Endothelial cell of umbilical vein (primary cell): ENCODE results near the gene RYR2. TPM values are rescaled to one million over a fixed set of nuclear protein-coding genes. Genes with fewer than 3 reads are reported as not detected.

Source experiments
- BruUV-seq: library from RNA; stranded (reverse); fragments of 400-500 nt; replicated peaks from 2 replicates; lab custom pipeline; 2021; lab: Mats Ljungman, UMichigan
- CTCF ChIA-PET: fragments of 300-600, 350-600 bp; sonication (Branson Sonifier 250); formaldehyde crosslinking; loops from one replicate; lab custom pipeline; 2021; ENCODE audit warnings: antibody characterized with exemption, inconsistent platforms; lab: Charles Lee
- POLR2A ChIA-PET: fragments of 300-600, 350-600 bp; sonication (Branson Sonifier 250); formaldehyde crosslinking; loops from one replicate; lab custom pipeline; 2021; ENCODE audit warnings: antibody characterized with exemption, inconsistent platforms; lab: Charles Lee
- DNase-seq: peaks from one replicate; pipeline ENCODE4 v3.0.0-alpha.2; 2011; ENCODE audit warnings: low read depth, low spot score
- FAIRE-seq: peaks from 2 replicates; lab custom pipeline; 2011; peaks lifted over from hg19 to GRCh38; lab: Jason Lieb, UNC
- H2AFZ ChIP-seq: 2 replicates; pipeline ENCODE4 v1.6.0; 2012; ENCODE audit warnings: low read depth, low read length, control low read depth, inconsistent platforms
- H3K27ac ChIP-seq: 2 replicates; pipeline ENCODE4 v1.5.1; 2011; ENCODE audit warnings: low read depth, mild to moderate bottlenecking, control low read depth, low read length, moderate library complexity; ENCODE audit not compliant: insufficient read depth
- H3K27me3 ChIP-seq, 2 experiments: 2 replicates each; pipeline versions ENCODE4 v1.6.0 to v1.6.1; 2011; ENCODE audit warnings: low read length in 2 of 2, mixed read lengths in 1 of 2; ENCODE audit not compliant: control insufficient read depth in 2 of 2, insufficient read depth in 2 of 2
- H3K36me3 ChIP-seq, 2 experiments: 2 replicates in 1 of 2; 3 replicates in 1 of 2; pipeline ENCODE4 v1.5.1; 2011; ENCODE audit warnings: low read length in 2 of 2, mild to moderate bottlenecking in 1 of 2, moderate library complexity in 1 of 2; ENCODE audit not compliant: control insufficient read depth in 2 of 2, insufficient read depth in 2 of 2; ENCODE audit errors: extremely low read depth in 1 of 2
- H3K4me1 ChIP-seq: 3 replicates; pipeline ENCODE4 v1.5.1; 2011; ENCODE audit warnings: mild to moderate bottlenecking, low read length; ENCODE audit not compliant: control insufficient read depth, insufficient read depth; ENCODE audit errors: extremely low read depth
- H3K4me2 ChIP-seq: 2 replicates; pipeline ENCODE4 v1.6.1; 2011; ENCODE audit warnings: low read length, control low read depth, mixed read lengths; ENCODE audit not compliant: insufficient read depth
- H3K4me3 ChIP-seq, 3 experiments: fragments of 200-600 bp in 1 of 3; sonication (generic), shearing (Covaris generic) in 1 of 3; replicated peaks in 1 of 3; 2 replicates each; pipeline ENCODE4 v1.5.1; 2011 to 2016; ENCODE audit warnings: control low read depth in 3 of 3, low read length in 3 of 3, mild to moderate bottlenecking in 2 of 3, inconsistent platforms in 1 of 3, low read depth in 1 of 3, moderate library complexity in 1 of 3; ENCODE audit not compliant: insufficient read depth in 1 of 3
- H3K79me2 ChIP-seq: 2 replicates; pipeline ENCODE4 v1.6.0; 2012; ENCODE audit warnings: low read length, inconsistent platforms; ENCODE audit not compliant: control insufficient read depth, insufficient read depth
- H3K9ac ChIP-seq: replicated peaks from 2 replicates; pipeline ENCODE3; 2011; ENCODE audit warnings: low read length, control low read depth; ENCODE audit not compliant: insufficient read depth; ENCODE audit errors: extremely low read depth
- H3K9me1 ChIP-seq: replicated peaks from 3 replicates; pipeline ENCODE4 v1.6.0; 2011; ENCODE audit warnings: mild to moderate bottlenecking, low read length; ENCODE audit not compliant: control insufficient read depth, insufficient read depth; ENCODE audit errors: extremely low read depth
- H3K9me3 ChIP-seq: replicated peaks from 2 replicates; pipeline ENCODE4 v1.5.1; 2012; ENCODE audit warnings: low read length, inconsistent platforms; ENCODE audit not compliant: control insufficient read depth, insufficient read depth
- H4K20me1 ChIP-seq: replicated peaks from 2 replicates; pipeline ENCODE3; 2011; ENCODE audit warnings: mild to moderate bottlenecking, low read length; ENCODE audit not compliant: control insufficient read depth, insufficient read depth; ENCODE audit errors: extremely low read depth
- CTCF ChIP-seq, 2 donors: IDR thresholded peaks; 1 replicate in 1 of 2; 2 replicates in 1 of 2; pipeline ENCODE4 v1.5.1; 2011; ENCODE audit warnings: low read length in 2 of 2, mild to moderate bottlenecking in 2 of 2, moderate library complexity in 2 of 2, control low read depth in 1 of 2, inconsistent platforms in 1 of 2, low read depth in 1 of 2; ENCODE audit not compliant: insufficient read depth in 1 of 2; ENCODE audit errors: extremely low read depth in 1 of 2
- EZH2 ChIP-seq: IDR thresholded peaks from 2 replicates; pipeline ENCODE4 v1.6.1; 2012; ENCODE audit warnings: borderline replicate concordance, low read depth, mild to moderate bottlenecking, moderate library complexity, low read length, inconsistent platforms; ENCODE audit not compliant: severe bottlenecking
- FOS ChIP-seq: IDR thresholded peaks from 2 replicates; pipeline ENCODE4 v1.6.1; 2011; ENCODE audit warnings: mild to moderate bottlenecking, low read length, moderate library complexity, borderline replicate concordance; ENCODE audit not compliant: insufficient read depth
- GATA2 ChIP-seq: IDR thresholded peaks from 2 replicates; pipeline ENCODE4 v1.7.0; 2011; ENCODE audit warnings: low read depth, mild to moderate bottlenecking, moderate library complexity, mixed read lengths, low read length; ENCODE audit not compliant: insufficient read length, insufficient read depth
- JUN ChIP-seq: IDR thresholded peaks from 2 replicates; pipeline ENCODE4 v1.6.1; 2011; ENCODE audit warnings: borderline replicate concordance, low read depth; ENCODE audit not compliant: insufficient read length, insufficient read depth
- MAX ChIP-seq: IDR thresholded peaks from 2 replicates; pipeline ENCODE4 v1.6.1; 2011; ENCODE audit not compliant: insufficient read depth, insufficient read length
- MYC ChIP-seq: IDR thresholded peaks from one replicate; pipeline ENCODE4 v1.6.1; 2011; ENCODE audit warnings: mild to moderate bottlenecking, low read depth, low read length
- POLR2A ChIP-seq: IDR thresholded peaks from 2 replicates; pipeline ENCODE4 v1.6.1; 2012; ENCODE audit warnings: low read depth, mild to moderate bottlenecking, control low read depth, low read length
- POLR2AphosphoS5 ChIP-seq: IDR thresholded peaks from 2 replicates; pipeline ENCODE4 v1.6.1; 2012; ENCODE audit warnings: low read depth, mild to moderate bottlenecking, control low read depth, low read length, moderate library complexity; ENCODE audit not compliant: insufficient read depth
- dilution Hi-C: fragments of 300-500 bp; cut with MboI; formaldehyde crosslinking; loops from one replicate; pipeline ENCODE4 v1.15.0; 2019; ENCODE audit warnings: low sequenced_read_pairs; ENCODE audit not compliant: extremely low pct_ligation_motif_present
- intact Hi-C: fragments of 100-400 bp; cut with micrococcal nuclease; formaldehyde crosslinking; loops from one replicate; pipeline ENCODE4 v1.10.0; 2022
- polyA plus RNA-seq, 4 experiments: library from polyadenylated mRNA; depleted of rRNA in 3 of 4; stranded (reverse) in 3 of 4; unstranded in 1 of 4; fragments of >200 nt; gene quantifications; 2 replicates each; pipeline versions ENCODE4 v1.2.1 to v1.2.3, GENCODE V29; 2011 to 2012; ENCODE audit warnings: missing spikeins in 1 of 4
- total RNA-seq: library from RNA; stranded (reverse); gene quantifications from 2 replicates; pipeline ENCODE4 v1.2.3, GENCODE V29; 2021

Gene RYR2
- total and polyA plus RNA-seq, 2 donors (not counting 3 experiments of a cell fraction or from before 2014, with no cell fraction given): not detected

- no peaks in the 10 kb centered on the region for H4K20me1 ChIP-seq
- no peak overlapping the region for H3K9ac ChIP-seq
- DNase-seq (no peak), FAIRE-seq (no peak)
- H3K4me3 ChIP-seq: no peak overlapping the region
- H3K9me1 ChIP-seq: no peaks in the 10 kb centered on the region
- intact Hi-C loops: no loop called here
- TF ChIP-seq CTCF (IDR thresholded peaks at IDR 0.05; ENCODE audit: extremely low read depth in 1 of 2, insufficient read depth in 1 of 2, low read depth in 1 of 2, low read length in 2 of 2): no peak
- no peak for TF ChIP-seq EZH2
- no peak for TF ChIP-seq FOS
- no peak for TF ChIP-seq POLR2A
- TF ChIP-seq POLR2AphosphoS5: no peak
- TF ChIP-seq GATA2: no peak
- no peak for TF ChIP-seq MYC
- TF ChIP-seq JUN: no peak
- no peak for TF ChIP-seq MAX
- peaks cover 2% of the 10 kb centered on the region for H3K9me3 ChIP-seq
- ChIA-PET POLR2A (no interaction called here), CTCF (no interaction called here)
- no peaks in the 10 kb centered on the region for H3K79me2 ChIP-seq
- BruUV-seq: no TSS peak
- H3K4me2 ChIP-seq: no peak overlapping the region
- H2AFZ ChIP-seq: no peak overlapping the region
- no peaks in the 10 kb centered on the region for H3K4me1 ChIP-seq
- H3K27me3 ChIP-seq: no peaks in the 10 kb centered on the region
- H3K27ac ChIP-seq: no peak overlapping the region
- H3K36me3 ChIP-seq: no peaks in the 10 kb centered on the region
- dilution Hi-C loops: no loop called here
Measured at GRCh38 chr1:237448042-237448441, 406.1 kb downstream of the RYR2 start.
